ENCODE results near the gene CDC45.

The CDC45 gene

DNA sequence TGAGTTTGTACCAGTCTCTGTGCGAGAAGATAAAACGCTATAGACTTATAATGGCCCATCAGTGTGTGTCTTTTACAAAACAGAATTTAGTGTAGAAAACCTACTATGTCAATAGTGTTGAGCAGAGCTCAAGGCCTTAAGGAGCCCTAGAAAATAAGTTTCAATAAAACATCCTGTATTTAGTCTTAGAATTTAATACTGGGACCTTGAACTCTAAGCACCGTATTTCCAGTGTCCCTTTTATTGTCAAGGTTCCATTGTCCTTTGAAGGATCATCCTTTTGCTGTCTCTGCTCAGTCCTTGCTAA is 16.6 kb downstream of the CDC45 start:
- DNase-seq (ENCODE audit: extremely low read depth, insufficient read length): no peak
- Histone ChIP-seq H3K4me3 (replicated peaks; ENCODE audit: low read depth, low read length) (no peak overlapping the region), H3K27me3 (replicated peaks; ENCODE audit: control insufficient read depth, insufficient read depth, low read length) (no peaks in the 10 kb centered on the region), H3K36me3 (ENCODE audit: control insufficient read depth, insufficient read depth, low read length) (peaks cover 18% of the 10 kb centered on the region)
- no peak for TF ChIP-seq CTCF (IDR thresholded peaks at IDR 0.05; ENCODE audit: insufficient read depth, low read length, poor library complexity, severe bottlenecking)

GRCh38 chr22:19497245-19497644 is 17.5 kb downstream of the CDC45 start:
- no peak for DNase-seq (ENCODE audit: extremely low read depth, insufficient read length)
- no peak for TF ChIP-seq CTCF (IDR thresholded peaks at IDR 0.05; ENCODE audit: insufficient read depth, low read length, poor library complexity, severe bottlenecking)
- Histone ChIP-seq H3K36me3 (ENCODE audit: control insufficient read depth, insufficient read depth, low read length) (peaks cover 18% of the 10 kb centered on the region), H3K27me3 (replicated peaks; ENCODE audit: control insufficient read depth, insufficient read depth, low read length) (no peaks in the 10 kb centered on the region), H3K4me3 (replicated peaks; ENCODE audit: low read depth, low read length) (no peak overlapping the region)

- no peak for DNase-seq (ENCODE audit: extremely low read depth, insufficient read length)
- Histone ChIP-seq H3K4me3 (replicated peaks; ENCODE audit: low read depth, low read length) (no peak overlapping the region), H3K36me3 (ENCODE audit: control insufficient read depth, insufficient read depth, low read length) (peaks cover 18% of the 10 kb centered on the region), H3K27me3 (replicated peaks; ENCODE audit: control insufficient read depth, insufficient read depth, low read length) (no peaks in the 10 kb centered on the region)
- no peak for TF ChIP-seq CTCF (IDR thresholded peaks at IDR 0.05; ENCODE audit: insufficient read depth, low read length, poor library complexity, severe bottlenecking)
Observed at GRCh38 chr22:19498154-19498865, 18.6 kb downstream of the CDC45 start.

- Histone ChIP-seq H3K36me3 (ENCODE audit: control insufficient read depth, insufficient read depth, low read length) (peaks cover 18% of the 10 kb centered on the region), H3K27me3 (replicated peaks; ENCODE audit: control insufficient read depth, insufficient read depth, low read length) (no peaks in the 10 kb centered on the region), H3K4me3 (replicated peaks; ENCODE audit: low read depth, low read length) (no peak overlapping the region)
- TF ChIP-seq CTCF (IDR thresholded peaks at IDR 0.05; ENCODE audit: insufficient read depth, low read length, poor library complexity, severe bottlenecking): no peak
- no peak for DNase-seq (ENCODE audit: extremely low read depth, insufficient read length)
Observed at GRCh38 chr22:19498866-19499190, 19.1 kb downstream of the CDC45 start.

- Histone ChIP-seq H3K36me3 (ENCODE audit: control insufficient read depth, insufficient read depth, low read length) (peaks cover 13% of the 10 kb centered on the region), H3K4me3 (replicated peaks; ENCODE audit: low read depth, low read length) (no peak overlapping the region), H3K27me3 (replicated peaks; ENCODE audit: control insufficient read depth, insufficient read depth, low read length) (no peaks in the 10 kb centered on the region)
- DNase-seq (ENCODE audit: extremely low read depth, insufficient read length): no peak
- TF ChIP-seq CTCF (IDR thresholded peaks at IDR 0.05; ENCODE audit: insufficient read depth, low read length, poor library complexity, severe bottlenecking): no peak
Observed at GRCh38 chr22:19499236-19499879, 19.6 kb downstream of the CDC45 start.

DNA sequence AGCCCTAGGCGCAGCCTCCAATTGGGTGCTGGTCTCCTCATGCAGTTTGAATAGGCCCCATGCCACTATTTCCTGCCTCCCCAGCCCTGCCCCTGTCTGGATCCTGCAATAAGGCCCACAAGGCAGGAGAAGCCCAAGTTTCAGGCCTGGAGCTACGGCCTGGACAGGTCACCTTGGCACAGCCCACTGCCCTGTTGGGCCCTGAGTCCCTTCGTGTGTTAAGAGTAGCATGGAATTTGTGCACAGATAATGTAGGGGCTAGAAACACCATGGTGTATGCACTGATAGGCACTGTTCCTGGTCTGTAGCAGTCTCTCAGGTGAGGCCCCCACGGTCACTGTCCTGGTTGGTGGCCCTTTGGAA is 20.1 kb downstream of the CDC45 start:
- no peak for DNase-seq (ENCODE audit: extremely low read depth, insufficient read length)
- H3K4me3 ChIP-seq (replicated peaks; ENCODE audit: low read depth, low read length): no peak overlapping the region
- H3K27me3 ChIP-seq (replicated peaks; ENCODE audit: control insufficient read depth, insufficient read depth, low read length): no peaks in the 10 kb centered on the region
- no peak for TF ChIP-seq CTCF (IDR thresholded peaks at IDR 0.05; ENCODE audit: insufficient read depth, low read length, poor library complexity, severe bottlenecking)
- peaks cover 13% of the 10 kb centered on the region for H3K36me3 ChIP-seq (ENCODE audit: control insufficient read depth, insufficient read depth, low read length)

Data from GM06990 (cell line).